GM21825 (cell line): ENCODE results near the gene ITGB4.
"Not testable (repeated sequence)": the region's sequence is repeated elsewhere in the genome, so short reads cannot be mapped to it uniquely, and the experiment has no call there.

ENCODE experiments used
- ATAC-seq: cut with Tn5 transposase; IDR thresholded peaks from one replicate; pipeline ENCODE4 v1.9.1; 2021; ENCODE audit warnings: mild to moderate bottlenecking, moderate library complexity; ENCODE audit not compliant: unreplicated experiment

The ITGB4 gene

GRCh38 chr17:75752405-75752709 is 31.1 kb downstream of the ITGB4 start:
- ATAC-seq = no peak

GRCh38 chr17:75752802-75753513 is 31.7 kb downstream of the ITGB4 start:
- no peak for ATAC-seq

GRCh38 chr17:75753514-75754377 is 32.5 kb downstream of the ITGB4 start:
- ATAC-seq = peak; percentile 55

- ATAC-seq = no peak
These were observed 33.3 kb downstream of the ITGB4 start for GRCh38 chr17:75754378-75755204.

- no peak for ATAC-seq
These were observed 34.1 kb downstream of the ITGB4 start for GRCh38 chr17:75755205-75755901.

GRCh38 chr17:75755990-75756389 is 34.7 kb downstream of the ITGB4 start:
- ATAC-seq = no peak

- no peak for ATAC-seq
These were observed 35.3 kb downstream of the ITGB4 start for GRCh38 chr17:75756451-75757085.

GRCh38 chr17:75757086-75757681 is 35.9 kb downstream of the ITGB4 start:
- no peak for ATAC-seq

GRCh38 chr17:75758131-75758905 is 37.1 kb downstream of the ITGB4 start:
- no peak for ATAC-seq

GRCh38 chr17:75759457-75759856 is 38.2 kb downstream of the ITGB4 start:
- no peak for ATAC-seq

GRCh38 chr17:75759978-75760640 is 38.9 kb downstream of the ITGB4 start:
- not testable (repeated sequence) for ATAC-seq

GRCh38 chr17:75762513-75763268 is 41.4 kb downstream of the ITGB4 start:
- ATAC-seq = no peak

- no peak for ATAC-seq
These were observed 42.0 kb downstream of the ITGB4 start for GRCh38 chr17:75763269-75763607.

GRCh38 chr17:75763613-75764416 is 42.6 kb downstream of the ITGB4 start:
- no peak for ATAC-seq

- ATAC-seq = no peak
These were observed 43.1 kb downstream of the ITGB4 start for GRCh38 chr17:75764417-75764710.

- peak; percentile 54 for ATAC-seq
These were observed 43.6 kb downstream of the ITGB4 start, which contains the start of gene GALK1 for GRCh38 chr17:75764711-75765421. GALK1 (minus strand) TSS chr17:75765192; CDS start chr17:75765136, 56 bp downstream.

GRCh38 chr17:75765981-75766380 is 44.7 kb downstream of the ITGB4 start:
- ATAC-seq = no peak
